T-helper 1 cell treated with Interleukin-12 subunit alpha and Interleukin-12 subunit beta and Interleukin-4 antibody, amounts not matched to agents 30 ng/mL and 1 ng/mL, for 36 hours (primary cell): Measurements from ENCODE around the gene SPIRE1. TPM values are rescaled to one million over a fixed set of nuclear protein-coding genes. Genes with fewer than 3 reads are reported as not detected.
"Not testable (repeated sequence)": the region's sequence is repeated elsewhere in the genome, so short reads cannot be mapped to it uniquely, and the experiment has no call there.

Experiments
- intact Hi-C: fragments of 100-400 bp; cut with micrococcal nuclease; formaldehyde crosslinking; loops from one replicate; pipeline ENCODE4 v1.15.1; 2024
- total RNA-seq: library from RNA; stranded (reverse); gene quantifications from 2 replicates; pipeline ENCODE4 v1.2.3, GENCODE V29; 2022

Gene SPIRE1
- total RNA-seq, 1 donor from 2014 or later: 4.7 TPM

- intact Hi-C loops: no loop called here
Observed at GRCh38 chr18:12651651-12652050, 6.3 kb downstream of the SPIRE1 start.

- intact Hi-C loops: no loop called here
Observed at GRCh38 chr18:12647773-12648172, 10.1 kb downstream of the SPIRE1 start.

- intact Hi-C loops: no loop called here
Observed at GRCh38 chr18:12645751-12646203, 12.1 kb downstream of the SPIRE1 start.

- intact Hi-C loops: no loop called here
Observed at GRCh38 chr18:12645254-12645653, 12.7 kb downstream of the SPIRE1 start.

GRCh38 chr18:12643756-12644155 lies 14.2 kb downstream of the SPIRE1 start:
- intact Hi-C loops: not testable (repeated sequence)

- intact Hi-C loops: no loop called here
Observed at GRCh38 chr18:12640881-12641200, 17.1 kb downstream of the SPIRE1 start.

GRCh38 chr18:12639990-12640880 lies 17.7 kb downstream of the SPIRE1 start:
- intact Hi-C loops: no loop called here

GRCh38 chr18:12638644-12639124 lies 19.2 kb downstream of the SPIRE1 start:
- intact Hi-C loops: no loop called here

- intact Hi-C loops: no loop called here
Observed at GRCh38 chr18:12637901-12638643, 19.8 kb downstream of the SPIRE1 start.

GRCh38 chr18:12637393-12637792 lies 20.5 kb downstream of the SPIRE1 start:
- intact Hi-C loops: no loop called here

GRCh38 chr18:12631831-12632477 lies 26.0 kb downstream of the SPIRE1 start:
- intact Hi-C loops: no loop called here

- intact Hi-C loops: no loop called here
Observed at GRCh38 chr18:12630136-12630535, 27.8 kb downstream of the SPIRE1 start.

- intact Hi-C loops: no loop called here
Observed at GRCh38 chr18:12628706-12629702, 28.9 kb downstream of the SPIRE1 start.

GRCh38 chr18:12627199-12627598 lies 30.7 kb downstream of the SPIRE1 start:
- intact Hi-C loops: not testable (repeated sequence)

GRCh38 chr18:12625241-12625640 lies 32.7 kb downstream of the SPIRE1 start:
- intact Hi-C loops: no loop called here

- intact Hi-C loops: no loop called here
Observed at GRCh38 chr18:12621742-12622306, 36.1 kb downstream of the SPIRE1 start.

GRCh38 chr18:12615748-12616147 lies 42.2 kb downstream of the SPIRE1 start:
- intact Hi-C loops: no loop called here

GRCh38 chr18:12608301-12608700 lies 49.6 kb downstream of the SPIRE1 start:
- intact Hi-C loops: no loop called here

GRCh38 chr18:12606592-12607315 lies 51.2 kb downstream of the SPIRE1 start:
- intact Hi-C loops: no loop called here
